ENCODE data around the gene ZCCHC24. TPM values are rescaled to one million over a fixed set of nuclear protein-coding genes. Genes with fewer than 3 reads are reported as not detected.

ZCCHC24 gene
- polyA plus RNA-seq, 6 donors from 2014 or later: 0.12 to 0.54 (median 0.43) TPM; not detected in 1

- H3K4me3 Mint-ChIP-seq: no peak overlapping the region
- H3K4me1 Mint-ChIP-seq: peaks cover 0 to 1% (median 0%) of the 10 kb centered on the region in 3 donors
- ATAC-seq (ENCODE audit: low read depth in 2 of 2): no peak
- H3K36me3 Mint-ChIP-seq: no peaks in the 10 kb centered on the region
- DNase-seq: no peak
- H3K27ac Mint-ChIP-seq: peak overlapping the region in 1 of 6 donors; percentile 78
- H3K9me3 Mint-ChIP-seq: peaks cover 0 to 2% (median 0%) of the 10 kb centered on the region in 7 donors
- H3K27me3 Mint-ChIP-seq: peaks cover 0 to 7% (median 0%) of the 10 kb centered on the region in 3 donors
These were observed 47.7 kb downstream of the ZCCHC24 start for GRCh38 chr10:79397575-79398303.

- ATAC-seq (ENCODE audit: low read depth in 2 of 2): no peak
- H3K36me3 Mint-ChIP-seq: no peaks in the 10 kb centered on the region
- peaks cover 0 to 1% (median 0%) of the 10 kb centered on the region in 3 donors for H3K4me1 Mint-ChIP-seq
- H3K9me3 Mint-ChIP-seq: peaks cover 0 to 2% (median 0%) of the 10 kb centered on the region in 7 donors
- no peak for DNase-seq
- H3K27me3 Mint-ChIP-seq: peaks cover 0 to 7% (median 0%) of the 10 kb centered on the region in 3 donors
- no peak overlapping the region for H3K4me3 Mint-ChIP-seq
- H3K27ac Mint-ChIP-seq: no peak overlapping the region
These were observed 48.4 kb downstream of the ZCCHC24 start for GRCh38 chr10:79397051-79397450.

- no peaks in the 10 kb centered on the region for H3K36me3 Mint-ChIP-seq
- peaks cover 0 to 1% (median 0%) of the 10 kb centered on the region in 3 donors for H3K4me1 Mint-ChIP-seq
- H3K27ac Mint-ChIP-seq: no peak overlapping the region
- peaks cover 0 to 2% (median 0%) of the 10 kb centered on the region in 7 donors for H3K9me3 Mint-ChIP-seq
- peaks cover 0 to 7% (median 0%) of the 10 kb centered on the region in 3 donors for H3K27me3 Mint-ChIP-seq
- DNase-seq (no peak), ATAC-seq (ENCODE audit: low read depth in 2 of 2) (no peak)
- peak overlapping the region in 1 of 8 donors; percentile 23 for H3K4me3 Mint-ChIP-seq
These were observed 48.9 kb downstream of the ZCCHC24 start for GRCh38 chr10:79396520-79396919.

- no peak for DNase-seq
- H3K27ac Mint-ChIP-seq: peak overlapping the region in 1 of 6 donors; percentile 20
- H3K27me3 Mint-ChIP-seq: peaks cover 0 to 6% (median 5%) of the 10 kb centered on the region in 3 donors
- peaks cover 0 to 2% (median 0%) of the 10 kb centered on the region in 7 donors for H3K9me3 Mint-ChIP-seq
- peaks cover 8 to 12% (median 9%) of the 10 kb centered on the region in 3 donors for H3K4me1 Mint-ChIP-seq
- no peak overlapping the region for H3K4me3 Mint-ChIP-seq
- no peak for ATAC-seq (ENCODE audit: low read depth in 2 of 2)
- no peaks in the 10 kb centered on the region for H3K36me3 Mint-ChIP-seq
These were observed 50.8 kb downstream of the ZCCHC24 start for GRCh38 chr10:79394664-79395063.

- DNase-seq: no peak
- Mint-ChIP-seq H3K9me3 (peaks cover 0 to 2% (median 0%) of the 10 kb centered on the region in 7 donors), H3K27ac (peak overlapping the region in 1 of 6 donors; percentile 39), H3K36me3 (no peaks in the 10 kb centered on the region), H3K4me3 (no peak overlapping the region), H3K4me1 (peaks cover 9 to 15% (median 11%) of the 10 kb centered on the region in 3 donors), H3K27me3 (peaks cover 0 to 6% (median 0%) of the 10 kb centered on the region in 3 donors)
- no peak for ATAC-seq (ENCODE audit: low read depth in 2 of 2)
These were observed 51.4 kb downstream of the ZCCHC24 start for GRCh38 chr10:79393924-79394610.

GRCh38 chr10:79393221-79393923, 52.1 kb downstream of the ZCCHC24 start:
- no peaks in the 10 kb centered on the region for H3K36me3 Mint-ChIP-seq
- peaks cover 11 to 21% (median 15%) of the 10 kb centered on the region in 3 donors for H3K4me1 Mint-ChIP-seq
- ATAC-seq (ENCODE audit: low read depth in 2 of 2) (no peak), DNase-seq (no peak)
- H3K9me3 Mint-ChIP-seq: peaks cover 0 to 2% (median 0%) of the 10 kb centered on the region in 7 donors
- peaks cover 0 to 6% (median 0%) of the 10 kb centered on the region in 3 donors for H3K27me3 Mint-ChIP-seq
- H3K27ac Mint-ChIP-seq: peak overlapping the region in 2 of 6 donors; percentile 9 to 47
- no peak overlapping the region for H3K4me3 Mint-ChIP-seq

GRCh38 chr10:79392506-79393176, 52.8 kb downstream of the ZCCHC24 start:
- no peak overlapping the region for H3K4me3 Mint-ChIP-seq
- peak overlapping the region in 1 of 6 donors; percentile 23 for H3K27ac Mint-ChIP-seq
- peaks cover 0 to 2% (median 0%) of the 10 kb centered on the region in 7 donors for H3K9me3 Mint-ChIP-seq
- peaks cover 0 to 6% (median 0%) of the 10 kb centered on the region in 3 donors for H3K27me3 Mint-ChIP-seq
- no peak for ATAC-seq (ENCODE audit: low read depth in 2 of 2)
- no peak for DNase-seq
- no peaks in the 10 kb centered on the region for H3K36me3 Mint-ChIP-seq
- H3K4me1 Mint-ChIP-seq: peaks cover 11 to 21% (median 15%) of the 10 kb centered on the region in 3 donors

- no peak overlapping the region for H3K27ac Mint-ChIP-seq
- DNase-seq (no peak), ATAC-seq (ENCODE audit: low read depth in 2 of 2) (no peak)
- H3K4me1 Mint-ChIP-seq: peaks cover 11 to 21% (median 15%) of the 10 kb centered on the region in 3 donors
- no peak overlapping the region for H3K4me3 Mint-ChIP-seq
- no peaks in the 10 kb centered on the region for H3K36me3 Mint-ChIP-seq
- H3K27me3 Mint-ChIP-seq: peaks cover 0 to 6% (median 0%) of the 10 kb centered on the region in 3 donors
- H3K9me3 Mint-ChIP-seq: peaks cover 0 to 2% (median 0%) of the 10 kb centered on the region in 7 donors
These were observed 53.4 kb downstream of the ZCCHC24 start for GRCh38 chr10:79392020-79392398.

- Mint-ChIP-seq H3K9me3 (peaks cover 0 to 2% (median 0%) of the 10 kb centered on the region in 7 donors), H3K4me3 (peak overlapping the region in 1 of 8 donors; percentile 65), H3K27ac (no peak overlapping the region), H3K36me3 (no peaks in the 10 kb centered on the region), H3K27me3 (peaks cover 0 to 6% (median 0%) of the 10 kb centered on the region in 3 donors), H3K4me1 (peaks cover 11 to 21% (median 15%) of the 10 kb centered on the region in 3 donors)
- DNase-seq: no peak
- ATAC-seq (ENCODE audit: low read depth in 2 of 2): no peak
These were observed 54.0 kb downstream of the ZCCHC24 start for GRCh38 chr10:79391231-79392019.

GRCh38 chr10:79390551-79391229, 54.7 kb downstream of the ZCCHC24 start:
- H3K36me3 Mint-ChIP-seq: no peaks in the 10 kb centered on the region
- no peak overlapping the region for H3K27ac Mint-ChIP-seq
- peak in 1 of 2 donors; percentile 28 for ATAC-seq (ENCODE audit: low read depth in 2 of 2)

GRCh38 chr10:79390057-79390456, 55.4 kb downstream of the ZCCHC24 start:
- Mint-ChIP-seq H3K36me3 (no peaks in the 10 kb centered on the region), H3K4me3 (no peak overlapping the region), H3K27me3 (peaks cover 0 to 6% (median 0%) of the 10 kb centered on the region in 3 donors), H3K9me3 (no peaks in the 10 kb centered on the region), H3K27ac (no peak overlapping the region), H3K4me1 (peaks cover 11 to 21% (median 15%) of the 10 kb centered on the region in 3 donors)
- no peak for DNase-seq
- ATAC-seq (ENCODE audit: low read depth in 2 of 2): no peak

More at GRCh38 chr10:79390551-79391229, 54.7 kb downstream of the ZCCHC24 start:
- Mint-ChIP-seq H3K4me3 (peak overlapping the region in 1 of 8 donors; percentile 65), H3K9me3 (no peaks in the 10 kb centered on the region), H3K27me3 (peaks cover 0 to 6% (median 0%) of the 10 kb centered on the region in 3 donors), H3K4me1 (peaks cover 11 to 21% (median 15%) of the 10 kb centered on the region in 3 donors)
- no peak for DNase-seq

All from naive B cell (primary cell).